ENCODE measurements around the gene CT47A1. TPM values are rescaled to one million over a fixed set of nuclear protein-coding genes. Genes with fewer than 3 reads are reported as not detected.
"Not testable (repeated sequence)": the region's sequence is repeated elsewhere in the genome, so short reads cannot be mapped to it uniquely, and the experiment has no call there.

CT47A1 gene
- total RNA-seq, 1 donor from 2014 or later, result not detected

- intact Hi-C loops (cut with DNase I), result no loop called here
- no peaks in the 10 kb centered on the region for H3K36me3 ChIP-seq
- no peaks in the 10 kb centered on the region for H3K27me3 ChIP-seq
- H3K27ac ChIP-seq, result no peak overlapping the region
- TF ChIP-seq CTCF (IDR thresholded peaks at IDR 0.05), result no peak
- H3K4me1 ChIP-seq, result no peaks in the 10 kb centered on the region
- no peak for ATAC-seq
- no peak for DNase-seq
- no peak overlapping the region for H3K4me3 ChIP-seq
- no peaks in the 10 kb centered on the region for H3K9me3 ChIP-seq
Measured at GRCh38 chrX:121011254-121011653, 25.7 kb upstream of the CT47A1 start.

- ATAC-seq, result no peak
- intact Hi-C loops (cut with DNase I), result no loop called here
- no peak for DNase-seq
- no peak for TF ChIP-seq CTCF (IDR thresholded peaks at IDR 0.05)
- H3K36me3 ChIP-seq, result no peaks in the 10 kb centered on the region
- no peaks in the 10 kb centered on the region for H3K4me1 ChIP-seq
- no peak overlapping the region for H3K27ac ChIP-seq
- no peaks in the 10 kb centered on the region for H3K9me3 ChIP-seq
- H3K4me3 ChIP-seq, result no peak overlapping the region
- H3K27me3 ChIP-seq, result no peaks in the 10 kb centered on the region
Measured at GRCh38 chrX:121010218-121010617, 24.7 kb upstream of the CT47A1 start.

- Histone ChIP-seq H3K9me3 (no peaks in the 10 kb centered on the region), H3K36me3 (no peaks in the 10 kb centered on the region), H3K4me1 (no peaks in the 10 kb centered on the region), H3K27me3 (no peaks in the 10 kb centered on the region), H3K4me3 (no peak overlapping the region), H3K27ac (no peak overlapping the region)
- no peak for TF ChIP-seq CTCF (IDR thresholded peaks at IDR 0.05)
- no peak for ATAC-seq
- no peak for DNase-seq
- intact Hi-C loops (cut with DNase I), result no loop called here
Measured at GRCh38 chrX:121009764-121010163, 24.2 kb upstream of the CT47A1 start.

- Histone ChIP-seq H3K27me3 (no peaks in the 10 kb centered on the region), H3K9me3 (no peaks in the 10 kb centered on the region), H3K4me1 (no peaks in the 10 kb centered on the region), H3K36me3 (no peaks in the 10 kb centered on the region), H3K4me3 (no peak overlapping the region), H3K27ac (no peak overlapping the region)
- DNase-seq (no peak), ATAC-seq (peak; percentile 30)
- intact Hi-C loops (cut with DNase I), result no loop called here
- no peak for TF ChIP-seq CTCF (IDR thresholded peaks at IDR 0.05)
Measured at GRCh38 chrX:121008920-121009319, 23.4 kb upstream of the CT47A1 start.

- Histone ChIP-seq H3K9me3 (no peaks in the 10 kb centered on the region), H3K4me3 (no peak overlapping the region), H3K27ac (no peak overlapping the region), H3K4me1 (no peaks in the 10 kb centered on the region), H3K27me3 (no peaks in the 10 kb centered on the region), H3K36me3 (no peaks in the 10 kb centered on the region)
- TF ChIP-seq CTCF (IDR thresholded peaks at IDR 0.05), result peak; percentile 14
- DNase-seq, result no peak
- no peak for ATAC-seq
- intact Hi-C loops (cut with DNase I), result no loop called here
Measured at GRCh38 chrX:121000589-121000988, 15.0 kb upstream of the CT47A1 start.

GRCh38 chrX:120999413-120999812 lies 13.9 kb upstream of the CT47A1 start:
- Histone ChIP-seq H3K4me1 (no peaks in the 10 kb centered on the region), H3K4me3 (no peak overlapping the region), H3K27ac (no peak overlapping the region), H3K27me3 (no peaks in the 10 kb centered on the region), H3K9me3 (no peaks in the 10 kb centered on the region), H3K36me3 (no peaks in the 10 kb centered on the region)
- TF ChIP-seq CTCF (IDR thresholded peaks at IDR 0.05), result no peak
- DNase-seq (no peak), ATAC-seq (no peak)
- intact Hi-C loops (cut with DNase I), result no loop called here

GRCh38 chrX:120956500-120956899 lies 29.1 kb downstream of the CT47A1 start, which contains the start of gene CT47A7:
Gene CT47A7, minus strand, starts transcription at chrX:120956600. Its CDS starts 255 bp downstream, at chrX:120956345.
- H3K27ac ChIP-seq; H3K9me3 ChIP-seq; DNase-seq; H3K27me3 ChIP-seq; ATAC-seq; intact Hi-C loops (cut with DNase I); H3K36me3 ChIP-seq; H3K4me1 ChIP-seq; H3K4me3 ChIP-seq: not testable (repeated sequence)

Measured in upper lobe of right lung (tissue), 1 donor.